Measurements from ENCODE around the gene PRR16. TPM values are rescaled to one million over a fixed set of nuclear protein-coding genes. Genes with fewer than 3 reads are reported as not detected.

Gene PRR16
- total RNA-seq (2021; ENCODE audit: unreplicated experiment) (not detected), Bru-seq, nascent RNA (percentile 14 among the genes with signal in this experiment), BruChase-seq, experiment 1, labeled RNA remaining after a 2-hour chase (percentile 12 among the genes with signal in this experiment), BruChase-seq, experiment 2, labeled RNA remaining after a 6-hour chase (percentile 9 among the genes with signal in this experiment)
- not detected for polyA plus RNA-seq (2012; ENCODE audit: insufficient read length)
- long read RNA-seq = 0 reads

- ChIA-PET CTCF (no interaction called here), POLR2A (no interaction called here)
- DNase-seq (ENCODE audit: low read depth, low spot score) = no peak
- no peaks in the 10 kb centered on the region for H3K9me3 ChIP-seq (ENCODE audit: control insufficient read depth, insufficient read depth, low read depth, low read length)
- peak; percentile 83 for ATAC-seq
- intact Hi-C loops (cut with micrococcal nuclease; ENCODE audit: unreplicated experiment) (no loop called here), in situ Hi-C loops (cut with HindIII; ENCODE audit: low pct_unique_long_range_greater_than_20kb, low sequenced_read_pairs) (no loop called here)
- no peak within 1 kb of the TSS for H3K27ac ChIP-seq (ENCODE audit: low read length)
- TF ChIP-seq SIN3A (IDR thresholded peaks at IDR 0.05; ENCODE audit: borderline replicate concordance, insufficient read depth, low read depth, low read length) = no peak
- no peak for TF ChIP-seq POLR2AphosphoS5 (IDR thresholded peaks at IDR 0.05; ENCODE audit: low read depth, low read length)
- no peak for TF ChIP-seq TCF7L2 (IDR thresholded peaks at IDR 0.05; ENCODE audit: low read depth, low read length)
- no peak for TF ChIP-seq REST (IDR thresholded peaks at IDR 0.05; ENCODE audit: insufficient read depth in 1 of 2, low read depth in 2 of 2, low read length in 1 of 2)
- TF ChIP-seq CTCF (IDR thresholded peaks at IDR 0.05) = no peak
- H3K4me3 ChIP-seq (ENCODE audit: low read depth in 2 of 2, low read length in 2 of 2) = peak within 1 kb of the TSS; percentile 32 to 45
- no peaks in the 10 kb centered on the region for H3K4me1 ChIP-seq (ENCODE audit: control insufficient read depth, insufficient read depth, low read length)
- H3K27me3 ChIP-seq (ENCODE audit: control insufficient read depth, insufficient read depth, low read length) = peaks cover 4% of the 10 kb centered on the region; the same call in 1 of the 2 replicates
- no TSS peak for BruUV-seq (replicated peaks)
- no peaks in the 10 kb centered on the region for H3K36me3 ChIP-seq (ENCODE audit: control insufficient read depth, insufficient read depth, low read length)
Observed at GRCh38 chr5:120463991-120464626, at the start of gene PRR16. TSS of gene PRR16 (plus strand) at chr5:120464300.

- ATAC-seq (no peak), DNase-seq (ENCODE audit: low read depth, low spot score) (no peak)
- BruUV-seq (replicated peaks) = no TSS peak
- Histone ChIP-seq H3K27ac (ENCODE audit: low read length) (no peak overlapping the region), H3K9me3 (ENCODE audit: control insufficient read depth, insufficient read depth, low read depth, low read length) (no peaks in the 10 kb centered on the region), H3K4me3 (ENCODE audit: low read depth in 2 of 2, low read length in 2 of 2) (no peak overlapping the region), H3K36me3 (ENCODE audit: control insufficient read depth, insufficient read depth, low read length) (no peaks in the 10 kb centered on the region), H3K4me1 (ENCODE audit: control insufficient read depth, insufficient read depth, low read length) (no peaks in the 10 kb centered on the region), H3K27me3 (ENCODE audit: control insufficient read depth, insufficient read depth, low read length) (no peaks in the 10 kb centered on the region)
- intact Hi-C loops (cut with micrococcal nuclease; ENCODE audit: unreplicated experiment) (no loop called here), in situ Hi-C loops (cut with HindIII; ENCODE audit: low pct_unique_long_range_greater_than_20kb, low sequenced_read_pairs) (no loop called here)
- ChIA-PET CTCF (no interaction called here), POLR2A (no interaction called here)
- no peak for TF ChIP-seq POLR2AphosphoS5 (IDR thresholded peaks at IDR 0.05; ENCODE audit: low read depth, low read length)
- no peak for TF ChIP-seq REST (IDR thresholded peaks at IDR 0.05; ENCODE audit: insufficient read depth in 1 of 2, low read depth in 2 of 2, low read length in 1 of 2)
- no peak for TF ChIP-seq TCF7L2 (IDR thresholded peaks at IDR 0.05; ENCODE audit: low read depth, low read length)
- no peak for TF ChIP-seq SIN3A (IDR thresholded peaks at IDR 0.05; ENCODE audit: borderline replicate concordance, insufficient read depth, low read depth, low read length)
- no peak for TF ChIP-seq CTCF (IDR thresholded peaks at IDR 0.05)
Observed at GRCh38 chr5:120415985-120416384, 48.1 kb upstream of the PRR16 start.

Measured in Panc1 (cell line).